GM12878 (cell line): ENCODE measurements around the gene RGS14. TPM values are rescaled to one million over a fixed set of nuclear protein-coding genes. Genes with fewer than 3 reads are reported as not detected.

Source experiments
- ATAC-seq: fragments of 200-7000 bp; cut with Tn5 transposase; 3 replicates; pipeline ENCODE4 v1.9.1; 2020; ENCODE audit warnings: mild to moderate bottlenecking, moderate library complexity
- BruUV-seq: library from RNA; stranded (reverse); fragments of 400-500 nt; replicated peaks from 2 replicates; lab custom pipeline; 2021; lab: Mats Ljungman, UMichigan
- CTCF ChIA-PET: fragments of 300-600 bp; sonication (Branson Sonifier 250); formaldehyde crosslinking; extraction: SDS; loops from one replicate; lab custom pipeline; 2021; ENCODE audit warnings: inconsistent platforms; lab: Yijun Ruan, JAX
- POLR2A ChIA-PET: fragments of 350-600 bp; formaldehyde crosslinking; extraction: SDS; loops from one replicate; lab custom pipeline; 2021; ENCODE audit warnings: inconsistent platforms; lab: Charles Lee
- RAD21 ChIA-PET: fragments of 300-600 bp; sonication (Branson Sonifier 250); formaldehyde crosslinking; loops from one replicate; lab custom pipeline; 2023; ENCODE audit warnings: antibody characterized with exemption; ENCODE audit not compliant: unreplicated experiment; lab: Charles Lee
- SMC1A ChIA-PET: fragments of 300-600 bp; sonication (Branson Sonifier 250); formaldehyde crosslinking; loops from one replicate; lab custom pipeline; 2023; ENCODE audit not compliant: unreplicated experiment, uncharacterized antibody; lab: Charles Lee
- DNase-seq: peaks from one replicate; pipeline ENCODE4 v3.0.0-alpha.2; 2011; ENCODE audit warnings: low read depth, low spot score
- FAIRE-seq: peaks from 3 replicates; lab custom pipeline; 2011; peaks lifted over from hg19 to GRCh38; lab: Jason Lieb, UNC
- H2AFZ ChIP-seq: 2 replicates; pipeline ENCODE4 v1.6.0; 2011; ENCODE audit warnings: low read depth, low read length, control low read depth; ENCODE audit not compliant: control insufficient read depth
- H3K27ac ChIP-seq: 2 replicates; pipeline ENCODE4 v1.5.1; 2011; ENCODE audit warnings: control low read depth; ENCODE audit not compliant: control insufficient read depth, insufficient read depth
- H3K27me3 ChIP-seq, 2 experiments: replicated peaks in 1 of 2; 2 replicates each; pipeline versions ENCODE4 v1.6.0 to v1.6.1; 2011; ENCODE audit warnings: low read length in 1 of 2; ENCODE audit not compliant: control insufficient read depth in 2 of 2, insufficient read depth in 2 of 2
- H3K36me3 ChIP-seq, 2 experiments: 2 replicates each; pipeline ENCODE4 v1.5.1; 2011; ENCODE audit warnings: low read length in 1 of 2; ENCODE audit not compliant: control insufficient read depth in 2 of 2, insufficient read depth in 2 of 2
- H3K4me1 ChIP-seq: 2 replicates; pipeline ENCODE4 v1.6.1; 2011; ENCODE audit warnings: mild to moderate bottlenecking, low read length, moderate library complexity, mixed read lengths; ENCODE audit not compliant: control insufficient read depth, insufficient read depth
- H3K4me2 ChIP-seq: 2 replicates; pipeline ENCODE4 v1.6.0; 2011; ENCODE audit warnings: control low read depth; ENCODE audit not compliant: control insufficient read depth, insufficient read depth
- H3K4me3 ChIP-seq: fragments of 200-600 bp; sonication (generic); 2 replicates; pipeline ENCODE4 v1.5.1; 2016
- H3K79me2 ChIP-seq: 2 replicates; pipeline ENCODE4 v1.6.0; 2011; ENCODE audit warnings: low read length; ENCODE audit not compliant: control insufficient read depth, insufficient read depth
- H3K9ac ChIP-seq: 2 replicates; pipeline ENCODE4 v1.8.0; 2011; ENCODE audit warnings: low read length, control low read depth, mixed read lengths; ENCODE audit not compliant: control insufficient read depth, insufficient read depth
- H3K9me3 ChIP-seq: replicated peaks from 3 replicates; pipeline ENCODE4 v1.5.1; 2011; ENCODE audit warnings: mild to moderate bottlenecking, low read length; ENCODE audit not compliant: control insufficient read depth, insufficient read depth
- H4K20me1 ChIP-seq: 2 replicates; pipeline ENCODE4 v1.6.0; 2011; ENCODE audit not compliant: control insufficient read depth, insufficient read depth
- ATF7 ChIP-seq: fragments of 450-650 bp; IDR thresholded peaks from 2 replicates; pipeline ENCODE4 v1.6.1; 2016; ENCODE audit warnings: low read depth, mild to moderate bottlenecking
- FOS ChIP-seq: IDR thresholded peaks from 3 replicates; pipeline ENCODE4 v1.6.1; 2011; ENCODE audit warnings: borderline replicate concordance; ENCODE audit not compliant: insufficient read length; ENCODE audit errors: extremely low read depth
- KAT2A ChIP-seq: conservative IDR thresholded peaks from 2 replicates; pipeline ENCODE4 v1.6.1; 2011; ENCODE audit warnings: low read depth, low read length; ENCODE audit not compliant: control insufficient read depth
- KDM1A ChIP-seq: fragments of 200-600 bp; sonication (generic); IDR thresholded peaks from 2 replicates; pipeline ENCODE4 v1.6.1; 2016; ENCODE audit warnings: borderline replicate concordance
- NFIC ChIP-seq: IDR thresholded peaks from 2 replicates; pipeline ENCODE4 v1.6.1; 2012; ENCODE audit warnings: low read depth, mild to moderate bottlenecking, inconsistent platforms, low read length, moderate library complexity
- NFYB ChIP-seq: IDR thresholded peaks from 2 replicates; pipeline ENCODE4 v1.6.1; 2011; ENCODE audit warnings: low read depth, mild to moderate bottlenecking, low read length, improper control_type of control experiment, moderate library complexity; ENCODE audit not compliant: insufficient read depth
- NR2F1 ChIP-seq: fragments of 450-650 bp; conservative IDR thresholded peaks from 2 replicates; pipeline ENCODE4 v1.6.1; 2017; ENCODE audit warnings: mild to moderate bottlenecking
- PRDM15 ChIP-seq: fragments of 450-650 bp; formaldehyde crosslinking; IDR thresholded peaks from 2 replicates; pipeline ENCODE4 v1.4.0; 2020; ENCODE audit warnings: mild to moderate bottlenecking, moderate library complexity
- RB1 ChIP-seq: fragments of 450-650 bp; formaldehyde crosslinking; IDR thresholded peaks from 2 replicates; pipeline ENCODE4 v1.6.1; 2017; ENCODE audit warnings: mild to moderate bottlenecking, borderline replicate concordance
- WGBS: methylation state at CpG from one replicate; pipeline ENCODE4 v1.1.6; 2016; ENCODE audit warnings: low lambda C conversion rate; ENCODE audit not compliant: insufficient replicate concordance, insufficient coverage; ENCODE audit errors: missing lambda C conversion rate; 5-methylcytosine and 5-hydroxymethylcytosine counted together
- in situ Hi-C: fragments of 300-500 bp; cut with MboI; formaldehyde crosslinking; loops from 9 replicates; pipeline ENCODE4 v1.14.3; 2018; ENCODE audit warnings: mixed read lengths
- intact Hi-C: fragments of 100-400 bp; cut with micrococcal nuclease; formaldehyde crosslinking; loops from one replicate; pipeline ENCODE4 v1.14.2; 2022; ENCODE audit not compliant: unreplicated experiment
- polyA plus RNA-seq, 11 experiments: library from polyadenylated mRNA; depleted of rRNA in 4 of 11; unstranded in 6 of 11; stranded (reverse) in 5 of 11; fragments of >200 nt; fragmentation: Nextera tagmentation in 4 of 11; fragmentation: Illumina TruSeq in 1 of 11; extraction: Ambion mirVana in 4 of 11; extraction: Trizol in 1 of 11; gene quantifications; 1 replicate in 1 of 11; 2 replicates in 10 of 11; pipeline versions ENCODE4 v1.2.1 to v1.2.3, GENCODE V29; 2011 to 2016; ENCODE audit warnings: inconsistent platforms in 2 of 11, missing spikeins in 2 of 11, low read depth in 1 of 11
- total RNA-seq, 4 experiments: library from RNA; depleted of rRNA in 3 of 4; stranded (reverse); fragments of >200 nt in 3 of 4; fragmentation: Illumina TruSeq in 1 of 4; extraction: Trizol in 1 of 4; gene quantifications; 2 replicates each; pipeline versions ENCODE4 v1.2.1 to v1.2.3, GENCODE V29; 2013 to 2021

Gene RGS14
- total and polyA plus RNA-seq, 10 of the 15 experiments (the other 5 are each of a cell fraction or from before 2014, with no cell fraction given): 0.19 to 88.7 (median 54.8) TPM

- RAD21 ChIA-PET: interaction anchor here (0.8 to 1.9 kb wide), 8 partner anchors 16 to 97 kb away, joined by 3 to 6 read pairs (median 4); partner anchors contain the start of gene GRK6
- H3K9ac ChIP-seq: no peak within 1 kb of the TSS
- H3K27me3 ChIP-seq: no peaks in the 10 kb centered on the region; a peak in 1 of 4 replicates
- H2AFZ ChIP-seq: no peak within 1 kb of the TSS
- DNase-seq: no peak
- CTCF ChIA-PET: interaction anchor here (0.8 to 1.9 kb wide), 9 partner anchors 19 to 93 kb away, joined by 3 to 12 read pairs (median 4); partner anchors contain the start of gene PDLIM7
- SMC1A ChIA-PET: interaction anchor here (1.0 to 3.1 kb wide), 6 partner anchors 17 to 100 kb away, joined by 3 to 14 read pairs (median 7); partner anchors contain the start of gene GRK6
- no peak for FAIRE-seq
- no peaks in the 10 kb centered on the region for H4K20me1 ChIP-seq
- POLR2A ChIA-PET: interaction anchor here (0.7 to 11.0 kb wide), 8 partner anchors 9 to 46 kb away, joined by 3 to 174 read pairs (median 4); partner anchors contain the start of genes GRK6 and PRR7
- H3K9me3 ChIP-seq: no peaks in the 10 kb centered on the region
- H3K4me1 ChIP-seq: peaks cover 35% of the 10 kb centered on the region
- 71% methylated on average over 9 of the region's 9 CpGs for WGBS
- H3K4me3 ChIP-seq: no peak within 1 kb of the TSS
- TF ChIP-seq NR2F1: no peak
- TF ChIP-seq NFYB: no peak
- no peak for TF ChIP-seq ATF7
- TF ChIP-seq FOS: no peak
- no peak for TF ChIP-seq NFIC
- TF ChIP-seq KDM1A: no peak
- no peak for TF ChIP-seq PRDM15 (CRISPR knock-in tag)
- no peak for TF ChIP-seq KAT2A
- no peak for TF ChIP-seq RB1
- no peak for ATAC-seq
- intact Hi-C loops: no loop called here
- H3K4me2 ChIP-seq: no peak within 1 kb of the TSS
- no peaks in the 10 kb centered on the region for H3K79me2 ChIP-seq
- no TSS peak for BruUV-seq
- in situ Hi-C loops: no loop called here
- no peak within 1 kb of the TSS for H3K27ac ChIP-seq
- H3K36me3 ChIP-seq: no peaks in the 10 kb centered on the region
These were observed 51.5 kb downstream of the RGS14 start, which contains the start of gene F12 for GRCh38 chr5:177409043-177409801. F12 (minus strand) TSS chr5:177409564; CDS start chr5:177409527, 37 bp downstream.
